Measurements from ENCODE around the gene THEM5. TPM values are rescaled to one million over a fixed set of nuclear protein-coding genes. Genes with fewer than 3 reads are reported as not detected.
"Not testable (repeated sequence)": the region's sequence is repeated elsewhere in the genome, so short reads cannot be mapped to it uniquely, and the experiment has no call there.

Gene THEM5
- total and polyA plus RNA-seq, 2 experiments from 2014 or later = not detected

GRCh38 chr1:151882466-151882865, 29.0 kb upstream of the THEM5 start:
- in situ Hi-C loops (cut with MboI) = no loop called here

GRCh38 chr1:151881479-151881878, 28.0 kb upstream of the THEM5 start:
- Histone ChIP-seq H3K4me1 (ENCODE audit: insufficient read depth) (peaks cover under 1% of the 10 kb centered on the region), H3K9me2 (ENCODE audit: insufficient read depth) (no peaks in the 10 kb centered on the region), H2AFZ (no peak overlapping the region), H4K20me1 (ENCODE audit: insufficient read depth) (no peaks in the 10 kb centered on the region), H3K27me3 (replicated peaks; ENCODE audit: insufficient read depth) (no peaks in the 10 kb centered on the region), H3K36me3 (ENCODE audit: low read depth) (no peaks in the 10 kb centered on the region), H3K79me2 (ENCODE audit: insufficient read depth) (no peaks in the 10 kb centered on the region), H3F3A (ENCODE audit: insufficient read depth) (peaks cover under 1% of the 10 kb centered on the region), H3K4me2 (ENCODE audit: unreplicated experiment) (no peak overlapping the region), H3K4me3 (no peak overlapping the region), H3K27ac (no peak overlapping the region), H3K9me3 (ENCODE audit: low read depth) (no peaks in the 10 kb centered on the region), H3K9ac (no peak overlapping the region)
- WGBS, 2 experiments (ENCODE audit: low coverage in 1 of 2, low lambda C conversion rate in 2 of 2, missing lambda C conversion rate in 2 of 2) = 46 to 50% methylated on average over 2 of the region's 2 CpGs
- TF ChIP-seq EZH2phosphoT487 (IDR thresholded peaks at IDR 0.05; ENCODE audit: insufficient read depth, low read depth) = no peak
- no peak for TF ChIP-seq EZH2 (IDR thresholded peaks at IDR 0.05; ENCODE audit: insufficient read depth, poor library complexity, severe bottlenecking)
- DNase-seq = no peak
- in situ Hi-C loops (cut with MboI) = no loop called here

More at GRCh38 chr1:151882466-151882865, 29.0 kb upstream of the THEM5 start:
- Histone ChIP-seq H3K9me2 (ENCODE audit: insufficient read depth) (no peaks in the 10 kb centered on the region), H3F3A (ENCODE audit: insufficient read depth) (peaks cover 7% of the 10 kb centered on the region), H3K27ac (no peak overlapping the region), H3K36me3 (ENCODE audit: low read depth) (no peaks in the 10 kb centered on the region), H3K4me3 (no peak overlapping the region), H4K20me1 (ENCODE audit: insufficient read depth) (no peaks in the 10 kb centered on the region), H3K4me2 (ENCODE audit: unreplicated experiment) (no peak overlapping the region), H3K27me3 (replicated peaks; ENCODE audit: insufficient read depth) (no peaks in the 10 kb centered on the region), H2AFZ (no peak overlapping the region), H3K79me2 (ENCODE audit: insufficient read depth) (no peaks in the 10 kb centered on the region), H3K9ac (no peak overlapping the region), H3K4me1 (ENCODE audit: insufficient read depth) (peaks cover 7% of the 10 kb centered on the region), H3K9me3 (ENCODE audit: low read depth) (no peaks in the 10 kb centered on the region)
- 96 to 100% methylated on average over 2 of the region's 2 CpGs for WGBS, 2 experiments (ENCODE audit: low coverage in 1 of 2, low lambda C conversion rate in 2 of 2, missing lambda C conversion rate in 2 of 2)
- no peak for DNase-seq
- TF ChIP-seq EZH2phosphoT487 (IDR thresholded peaks at IDR 0.05; ENCODE audit: insufficient read depth, low read depth) = no peak
- TF ChIP-seq EZH2 (IDR thresholded peaks at IDR 0.05; ENCODE audit: insufficient read depth, poor library complexity, severe bottlenecking) = no peak

GRCh38 chr1:151875419-151876097, 22.0 kb upstream of the THEM5 start:
- TF ChIP-seq EZH2phosphoT487 (IDR thresholded peaks at IDR 0.05; ENCODE audit: insufficient read depth, low read depth) (no peak), EZH2 (IDR thresholded peaks at IDR 0.05; ENCODE audit: insufficient read depth, poor library complexity, severe bottlenecking) (no peak)
- H3K4me3 ChIP-seq = no peak overlapping the region
- no peaks in the 10 kb centered on the region for H3F3A ChIP-seq (ENCODE audit: insufficient read depth)
- no peak overlapping the region for H2AFZ ChIP-seq
- 90 to 100% methylated on average over 1 of the region's 1 CpG for WGBS, 2 experiments (ENCODE audit: low coverage in 1 of 2, low lambda C conversion rate in 2 of 2, missing lambda C conversion rate in 2 of 2)
- no peaks in the 10 kb centered on the region for H3K79me2 ChIP-seq (ENCODE audit: insufficient read depth)
- H3K27ac ChIP-seq = no peak overlapping the region
- no peak for DNase-seq
- H3K9me3 ChIP-seq (ENCODE audit: low read depth) = no peaks in the 10 kb centered on the region
- no peaks in the 10 kb centered on the region for H3K9me2 ChIP-seq (ENCODE audit: insufficient read depth)
- in situ Hi-C loops (cut with MboI) = no loop called here
- H3K4me2 ChIP-seq (ENCODE audit: unreplicated experiment) = no peak overlapping the region
- H3K4me1 ChIP-seq (ENCODE audit: insufficient read depth) = no peaks in the 10 kb centered on the region
- no peak overlapping the region for H3K9ac ChIP-seq
- no peaks in the 10 kb centered on the region for H4K20me1 ChIP-seq (ENCODE audit: insufficient read depth)
- no peaks in the 10 kb centered on the region; the same call in 1 of the 2 replicates for H3K36me3 ChIP-seq (ENCODE audit: low read depth)
- H3K27me3 ChIP-seq (replicated peaks; ENCODE audit: insufficient read depth) = no peaks in the 10 kb centered on the region

- not testable (repeated sequence) for H2AFZ ChIP-seq
Observed at GRCh38 chr1:151872776-151873175, 19.3 kb upstream of the THEM5 start.

More at GRCh38 chr1:151872776-151873175, 19.3 kb upstream of the THEM5 start:
- H3K36me3 ChIP-seq (ENCODE audit: low read depth); H3K9me3 ChIP-seq (ENCODE audit: low read depth); in situ Hi-C loops (cut with MboI); H3K4me3 ChIP-seq; H3K9me2 ChIP-seq (ENCODE audit: insufficient read depth); H3K4me2 ChIP-seq (ENCODE audit: unreplicated experiment); H3K27ac ChIP-seq; DNase-seq; H3K27me3 ChIP-seq (replicated peaks; ENCODE audit: insufficient read depth); H3K4me1 ChIP-seq (ENCODE audit: insufficient read depth); H3K9ac ChIP-seq; H4K20me1 ChIP-seq (ENCODE audit: insufficient read depth); H3K79me2 ChIP-seq (ENCODE audit: insufficient read depth): not testable (repeated sequence)
- 83 to 92% methylated on average over 8 to 9 of the region's 9 CpGs for WGBS, 2 experiments (ENCODE audit: low coverage in 1 of 2, low lambda C conversion rate in 2 of 2, missing lambda C conversion rate in 2 of 2)
- H3F3A ChIP-seq (ENCODE audit: insufficient read depth) = peaks cover 10% of the 10 kb centered on the region
